Subcutaneous abdominal adipose tissue (tissue), 5 donors: ENCODE measurements around the gene PDIK1L.

ENCODE experiments used
- H3K27ac ChIP-seq: one replicate; pipeline ENCODE4 v1.7.0; 2013; ENCODE audit warnings: low read depth, mild to moderate bottlenecking, inconsistent platforms, low read length, moderate library complexity
- H3K27me3 ChIP-seq, 5 donors: one replicate each; pipeline ENCODE4 v1.7.0; 2013; ENCODE audit warnings: low read length in 5 of 5, inconsistent platforms in 1 of 5; ENCODE audit not compliant: control insufficient read depth in 5 of 5, insufficient read depth in 4 of 5
- H3K36me3 ChIP-seq, 5 donors: one replicate each; pipeline ENCODE4 v1.7.0; 2013; ENCODE audit warnings: low read length in 5 of 5; ENCODE audit not compliant: control insufficient read depth in 5 of 5, insufficient read depth in 5 of 5
- H3K4me1 ChIP-seq, 5 donors: one replicate each; pipeline ENCODE4 v1.7.0; 2013; ENCODE audit warnings: low read length in 5 of 5, mild to moderate bottlenecking in 3 of 5, moderate library complexity in 1 of 5; ENCODE audit not compliant: control insufficient read depth in 5 of 5, insufficient read depth in 5 of 5
- H3K4me3 ChIP-seq, 5 donors: one replicate each; pipeline ENCODE4 v1.7.0; 2013; ENCODE audit warnings: low read length in 5 of 5, low read depth in 1 of 5
- H3K9ac ChIP-seq, 5 donors: one replicate each; pipeline ENCODE4 v1.7.0; 2013; ENCODE audit warnings: low read length in 5 of 5, mild to moderate bottlenecking in 4 of 5, moderate library complexity in 3 of 5
- H3K9me3 ChIP-seq, 5 donors: one replicate each; pipeline ENCODE4 v1.7.0; 2013; ENCODE audit warnings: low read length in 5 of 5; ENCODE audit not compliant: control insufficient read depth in 5 of 5
- donor health status: healthy.
- donor health status: healthy.
- donor health status: healthy.
- donor health status: healthy.
- donor health status: healthy.

Gene PDIK1L

GRCh38 chr1:26119892-26120608, 8.4 kb downstream of the PDIK1L start:
- H3K4me1 ChIP-seq, result peaks cover 0 to 7% (median 3%) of the 10 kb centered on the region in 5 donors
- no peak overlapping the region for H3K27ac ChIP-seq

GRCh38 chr1:26121854-26122773, 10.5 kb downstream of the PDIK1L start:
- no peak overlapping the region for H3K9ac ChIP-seq
- no peaks in the 10 kb centered on the region for H3K27me3 ChIP-seq
- peaks cover 4 to 23% (median 12%) of the 10 kb centered on the region in 5 donors for H3K36me3 ChIP-seq
- no peak overlapping the region for H3K27ac ChIP-seq
- H3K9me3 ChIP-seq, result no peaks in the 10 kb centered on the region
- peaks cover 0 to 16% (median 7%) of the 10 kb centered on the region in 5 donors for H3K4me1 ChIP-seq
- no peak overlapping the region for H3K4me3 ChIP-seq

More at GRCh38 chr1:26119892-26120608, 8.4 kb downstream of the PDIK1L start:
- no peak overlapping the region for H3K4me3 ChIP-seq
- no peaks in the 10 kb centered on the region for H3K27me3 ChIP-seq
- H3K9ac ChIP-seq, result peak overlapping the region in 1 of 5 donors; percentile 39
- H3K9me3 ChIP-seq, result no peaks in the 10 kb centered on the region
- H3K36me3 ChIP-seq, result peaks cover 5 to 26% (median 12%) of the 10 kb centered on the region in 5 donors

- H3K36me3 ChIP-seq, result peaks cover 4 to 22% (median 12%) of the 10 kb centered on the region in 5 donors
- no peaks in the 10 kb centered on the region for H3K9me3 ChIP-seq
- no peak overlapping the region for H3K4me3 ChIP-seq
- H3K27ac ChIP-seq, result no peak overlapping the region
- no peak overlapping the region for H3K9ac ChIP-seq
- no peaks in the 10 kb centered on the region for H3K27me3 ChIP-seq
- peaks cover 0 to 25% (median 13%) of the 10 kb centered on the region in 5 donors for H3K4me1 ChIP-seq
Observed at GRCh38 chr1:26122988-26123973, 11.7 kb downstream of the PDIK1L start.

- H3K36me3 ChIP-seq, result peaks cover 0 to 11% (median 6%) of the 10 kb centered on the region in 5 donors
- H3K9me3 ChIP-seq, result no peaks in the 10 kb centered on the region
- H3K9ac ChIP-seq, result no peak overlapping the region
- peaks cover 0 to 25% (median 13%) of the 10 kb centered on the region in 5 donors for H3K4me1 ChIP-seq
- H3K27ac ChIP-seq, result no peak overlapping the region
- H3K27me3 ChIP-seq, result no peaks in the 10 kb centered on the region
- no peak overlapping the region for H3K4me3 ChIP-seq
Observed at GRCh38 chr1:26124418-26125331, 13.1 kb downstream of the PDIK1L start.

- no peaks in the 10 kb centered on the region for H3K27me3 ChIP-seq
- peaks cover 0 to 25% (median 10%) of the 10 kb centered on the region in 5 donors for H3K4me1 ChIP-seq
- no peak overlapping the region for H3K27ac ChIP-seq
- H3K9ac ChIP-seq, result no peak overlapping the region
- no peak overlapping the region for H3K4me3 ChIP-seq
- H3K36me3 ChIP-seq, result peaks cover 0 to 9% (median 6%) of the 10 kb centered on the region in 5 donors
- no peaks in the 10 kb centered on the region for H3K9me3 ChIP-seq
Observed at GRCh38 chr1:26125382-26125781, 13.8 kb downstream of the PDIK1L start.

- H3K36me3 ChIP-seq, result peaks cover 0 to 9% (median 6%) of the 10 kb centered on the region in 5 donors
- no peaks in the 10 kb centered on the region for H3K9me3 ChIP-seq
- H3K4me3 ChIP-seq, result no peak overlapping the region
- no peaks in the 10 kb centered on the region for H3K27me3 ChIP-seq
- H3K4me1 ChIP-seq, result peaks cover 0 to 25% (median 10%) of the 10 kb centered on the region in 5 donors
- H3K27ac ChIP-seq, result no peak overlapping the region
- no peak overlapping the region for H3K9ac ChIP-seq
Observed at GRCh38 chr1:26125946-26126320, 14.3 kb downstream of the PDIK1L start.

- no peak overlapping the region for H3K27ac ChIP-seq
- H3K27me3 ChIP-seq, result no peaks in the 10 kb centered on the region
- H3K9me3 ChIP-seq, result no peaks in the 10 kb centered on the region
- no peak overlapping the region for H3K9ac ChIP-seq
- H3K4me3 ChIP-seq, result no peak overlapping the region
- H3K36me3 ChIP-seq, result peaks cover 0 to 9% (median 6%) of the 10 kb centered on the region in 5 donors
- peaks cover 0 to 25% (median 10%) of the 10 kb centered on the region in 5 donors for H3K4me1 ChIP-seq
Observed at GRCh38 chr1:26126321-26127084, 14.9 kb downstream of the PDIK1L start.
